Measurements from ENCODE around the gene CLDND2. TPM values are rescaled to one million over a fixed set of nuclear protein-coding genes. Genes with fewer than 3 reads are reported as not detected.

Gene CLDND2
- total RNA-seq, 2 experiments from 2014 or later: 1.9 TPM; not detected in 1

GRCh38 chr19:51389143-51389542 lies 20.3 kb upstream of the CLDND2 start:
- intact Hi-C loops (cut with micrococcal nuclease; ENCODE audit: unreplicated experiment): no loop called here
- Histone ChIP-seq H3K36me3 (ENCODE audit: insufficient read depth, low read length) (no peaks in the 10 kb centered on the region), H2AFZ (ENCODE audit: low read length) (no peak overlapping the region), H4K20me1 (ENCODE audit: insufficient read depth, low read length) (no peaks in the 10 kb centered on the region), H3K4me3 (ENCODE audit: low read depth, low read length, poor library complexity, severe bottlenecking) (no peak overlapping the region), H3K4me2 (ENCODE audit: low read length) (no peak overlapping the region), H3K27ac (ENCODE audit: low read depth, low read length, poor library complexity, severe bottlenecking) (no peak overlapping the region), H3K79me2 (ENCODE audit: insufficient read depth, low read depth, low read length) (no peaks in the 10 kb centered on the region), H3K9me3 (ENCODE audit: low read length) (no peaks in the 10 kb centered on the region), H3K4me1 (ENCODE audit: insufficient read depth, low read length, poor library complexity, severe bottlenecking) (peaks cover 16% of the 10 kb centered on the region), H3K9me2 (ENCODE audit: insufficient read depth, low read length) (no peaks in the 10 kb centered on the region)
- ChIA-PET POLR2A (no interaction called here), CTCF (ENCODE audit: unreplicated experiment) (no interaction called here)
- BruUV-seq (replicated peaks): no TSS peak
- no peak for DNase-seq (ENCODE audit: low spot score)
- no peak for TF ChIP-seq CTCF (conservative IDR thresholded peaks at IDR 0.05; ENCODE audit: low read length)
- no peak for TF ChIP-seq EZH2phosphoT487 (IDR thresholded peaks at IDR 0.05; ENCODE audit: borderline replicate concordance, low read depth, low read length)

- H3K4me1 ChIP-seq (ENCODE audit: insufficient read depth, low read length, poor library complexity, severe bottlenecking): peaks cover 9% of the 10 kb centered on the region
- intact Hi-C loops (cut with micrococcal nuclease; ENCODE audit: unreplicated experiment): no loop called here
- no peak for DNase-seq (ENCODE audit: low spot score)
- CTCF ChIA-PET (ENCODE audit: unreplicated experiment): no interaction called here
- POLR2A ChIA-PET: no interaction called here
- no peaks in the 10 kb centered on the region for H3K36me3 ChIP-seq (ENCODE audit: insufficient read depth, low read length)
- no peaks in the 10 kb centered on the region for H4K20me1 ChIP-seq (ENCODE audit: insufficient read depth, low read length)
- no peak for TF ChIP-seq EZH2phosphoT487 (IDR thresholded peaks at IDR 0.05; ENCODE audit: borderline replicate concordance, low read depth, low read length)
- TF ChIP-seq CTCF (conservative IDR thresholded peaks at IDR 0.05; ENCODE audit: low read length): no peak
- no peak within 1 kb of the TSS for H3K4me3 ChIP-seq (ENCODE audit: low read depth, low read length, poor library complexity, severe bottlenecking)
- no peaks in the 10 kb centered on the region for H3K9me3 ChIP-seq (ENCODE audit: low read length)
- no peak within 1 kb of the TSS for H2AFZ ChIP-seq (ENCODE audit: low read length)
- no peak within 1 kb of the TSS for H3K4me2 ChIP-seq (ENCODE audit: low read length)
- no peaks in the 10 kb centered on the region for H3K79me2 ChIP-seq (ENCODE audit: insufficient read depth, low read depth, low read length)
- no peak within 1 kb of the TSS for H3K27ac ChIP-seq (ENCODE audit: low read depth, low read length, poor library complexity, severe bottlenecking)
- no peaks in the 10 kb centered on the region for H3K9me2 ChIP-seq (ENCODE audit: insufficient read depth, low read length)
- BruUV-seq (replicated peaks): no TSS peak
Observed at GRCh38 chr19:51387924-51388389, 19.2 kb upstream of the CLDND2 start, which contains the start of gene LIM2. Gene LIM2 (minus strand): TSS chr19:51387974. CDS start chr19:51387443, 531 bp downstream.

- TF ChIP-seq CTCF (conservative IDR thresholded peaks at IDR 0.05; ENCODE audit: low read length): no peak
- no peak for TF ChIP-seq EZH2phosphoT487 (IDR thresholded peaks at IDR 0.05; ENCODE audit: borderline replicate concordance, low read depth, low read length)
- no peaks in the 10 kb centered on the region for H3K9me2 ChIP-seq (ENCODE audit: insufficient read depth, low read length)
- ChIA-PET CTCF (ENCODE audit: unreplicated experiment) (no interaction called here), POLR2A (no interaction called here)
- no peak for DNase-seq (ENCODE audit: low spot score)
- no peaks in the 10 kb centered on the region for H4K20me1 ChIP-seq (ENCODE audit: insufficient read depth, low read length)
- peaks cover 5% of the 10 kb centered on the region for H3K4me1 ChIP-seq (ENCODE audit: insufficient read depth, low read length, poor library complexity, severe bottlenecking)
- no peaks in the 10 kb centered on the region for H3K9me3 ChIP-seq (ENCODE audit: low read length)
- no peak overlapping the region for H3K27ac ChIP-seq (ENCODE audit: low read depth, low read length, poor library complexity, severe bottlenecking)
- H3K36me3 ChIP-seq (ENCODE audit: insufficient read depth, low read length): no peaks in the 10 kb centered on the region
- no peak overlapping the region for H2AFZ ChIP-seq (ENCODE audit: low read length)
- no TSS peak for BruUV-seq (replicated peaks)
- no peak overlapping the region for H3K4me3 ChIP-seq (ENCODE audit: low read depth, low read length, poor library complexity, severe bottlenecking)
- intact Hi-C loops (cut with micrococcal nuclease; ENCODE audit: unreplicated experiment): no loop called here
- H3K4me2 ChIP-seq (ENCODE audit: low read length): no peak overlapping the region
- H3K79me2 ChIP-seq (ENCODE audit: insufficient read depth, low read depth, low read length): no peaks in the 10 kb centered on the region
Observed at GRCh38 chr19:51386882-51387520, 18.2 kb upstream of the CLDND2 start.
